ENCODE data around the gene PRPF18.

PRPF18 gene

DNA sequence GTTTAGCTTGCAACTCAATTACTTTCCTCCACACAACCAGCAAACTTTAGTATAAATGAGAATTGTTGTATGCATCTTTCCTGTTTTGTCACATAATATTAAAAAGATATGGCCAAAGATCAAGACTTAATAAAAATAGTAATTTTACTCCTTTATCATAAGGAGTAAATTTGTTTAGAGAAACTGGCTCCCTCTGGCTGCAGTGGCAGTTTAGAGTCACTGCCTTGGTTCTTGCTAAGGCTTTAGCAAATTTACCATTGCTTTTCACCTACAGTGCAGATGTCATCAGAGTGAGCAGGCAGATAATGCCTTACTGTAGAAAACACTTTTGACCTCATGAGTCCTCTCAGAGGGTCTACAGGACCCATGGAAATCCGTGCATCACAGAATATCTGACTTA is 2.6 kb downstream of the PRPF18 start:
- Histone ChIP-seq H3K9me3 (no peaks in the 10 kb centered on the region), H3K27me3 (peaks cover 8% of the 10 kb centered on the region), H3K4me1 (ENCODE audit: control insufficient read depth in 1 of 2, insufficient read depth in 1 of 2, low read depth in 1 of 2, low read length in 1 of 2) (peaks cover 17 to 31% of the 10 kb centered on the region in 2 experiments), H3K36me3 (peaks cover 10% of the 10 kb centered on the region), H3K27ac (no peak overlapping the region), H3K4me3 (ENCODE audit: low read depth in 1 of 2, low read length in 1 of 2) (no peak overlapping the region)
- TF ChIP-seq, protein P1, sequence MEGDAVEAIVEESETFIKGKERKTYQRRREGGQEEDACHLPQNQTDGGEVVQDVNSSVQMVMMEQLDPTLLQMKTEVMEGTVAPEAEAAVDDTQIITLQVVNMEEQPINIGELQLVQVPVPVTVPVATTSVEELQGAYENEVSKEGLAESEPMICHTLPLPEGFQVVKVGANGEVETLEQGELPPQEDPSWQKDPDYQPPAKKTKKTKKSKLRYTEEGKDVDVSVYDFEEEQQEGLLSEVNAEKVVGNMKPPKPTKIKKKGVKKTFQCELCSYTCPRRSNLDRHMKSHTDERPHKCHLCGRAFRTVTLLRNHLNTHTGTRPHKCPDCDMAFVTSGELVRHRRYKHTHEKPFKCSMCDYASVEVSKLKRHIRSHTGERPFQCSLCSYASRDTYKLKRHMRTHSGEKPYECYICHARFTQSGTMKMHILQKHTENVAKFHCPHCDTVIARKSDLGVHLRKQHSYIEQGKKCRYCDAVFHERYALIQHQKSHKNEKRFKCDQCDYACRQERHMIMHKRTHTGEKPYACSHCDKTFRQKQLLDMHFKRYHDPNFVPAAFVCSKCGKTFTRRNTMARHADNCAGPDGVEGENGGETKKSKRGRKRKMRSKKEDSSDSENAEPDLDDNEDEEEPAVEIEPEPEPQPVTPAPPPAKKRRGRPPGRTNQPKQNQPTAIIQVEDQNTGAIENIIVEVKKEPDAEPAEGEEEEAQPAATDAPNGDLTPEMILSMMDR (IDR thresholded peaks at IDR 0.05): no peak

DNA sequence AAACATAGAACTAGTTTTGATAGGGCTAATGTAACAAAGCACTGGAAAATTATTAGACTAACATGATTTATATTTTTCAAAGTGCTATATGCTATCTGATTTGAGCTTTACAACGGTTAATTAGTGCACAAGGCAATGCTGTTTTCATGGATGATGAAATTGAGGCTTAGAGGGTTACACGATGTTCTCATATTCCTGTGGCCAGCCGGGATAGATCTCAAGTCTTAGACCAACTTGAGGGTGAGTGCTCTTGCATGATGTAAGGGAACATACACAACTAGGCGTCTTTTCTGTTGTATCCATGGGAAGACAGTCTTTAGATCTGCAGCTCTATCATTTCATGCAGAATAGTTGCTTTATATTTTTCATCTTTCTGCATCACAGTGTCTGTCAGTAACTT is 4.1 kb downstream of the PRPF18 start:
- H3K4me1 ChIP-seq (ENCODE audit: control insufficient read depth in 1 of 2, insufficient read depth in 1 of 2, low read depth in 1 of 2, low read length in 1 of 2): peaks cover 17 to 28% of the 10 kb centered on the region in 2 experiments
- no peaks in the 10 kb centered on the region for H3K27me3 ChIP-seq
- H3K4me3 ChIP-seq (ENCODE audit: low read depth in 1 of 2, low read length in 1 of 2): no peak overlapping the region
- no peak overlapping the region for H3K27ac ChIP-seq
- peaks cover 10% of the 10 kb centered on the region for H3K36me3 ChIP-seq
- TF ChIP-seq, protein P1 (IDR thresholded peaks at IDR 0.05): no peak
- H3K9me3 ChIP-seq: no peaks in the 10 kb centered on the region

DNA sequence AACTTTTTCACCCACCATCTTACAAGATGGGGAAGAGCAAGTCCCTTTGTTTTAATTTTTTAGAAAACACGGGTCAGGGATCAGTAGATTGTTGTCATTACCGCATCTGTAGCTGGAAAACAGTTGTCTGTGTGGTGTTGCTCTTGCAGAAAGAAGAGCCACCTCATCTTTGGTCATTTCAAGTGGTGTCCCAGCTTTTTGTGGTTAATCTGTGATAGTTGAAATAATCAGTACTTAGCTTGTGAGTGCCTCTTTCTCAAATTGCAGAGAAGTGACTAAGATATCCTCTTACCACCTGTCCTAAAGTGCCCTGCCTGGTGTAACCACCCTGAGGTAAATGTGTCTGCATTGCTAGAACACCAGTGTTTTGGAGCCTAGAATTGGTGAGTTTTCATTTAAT is 5.5 kb downstream of the PRPF18 start:
- TF ChIP-seq, protein P1 (IDR thresholded peaks at IDR 0.05): no peak
- Histone ChIP-seq H3K4me3 (ENCODE audit: low read depth in 1 of 2, low read length in 1 of 2) (no peak overlapping the region), H3K36me3 (peaks cover 10% of the 10 kb centered on the region), H3K4me1 (ENCODE audit: control insufficient read depth in 1 of 2, insufficient read depth in 1 of 2, low read depth in 1 of 2, low read length in 1 of 2) (peaks cover 7 to 17% of the 10 kb centered on the region in 2 experiments), H3K27ac (no peak overlapping the region), H3K9me3 (no peaks in the 10 kb centered on the region), H3K27me3 (no peaks in the 10 kb centered on the region)

DNA sequence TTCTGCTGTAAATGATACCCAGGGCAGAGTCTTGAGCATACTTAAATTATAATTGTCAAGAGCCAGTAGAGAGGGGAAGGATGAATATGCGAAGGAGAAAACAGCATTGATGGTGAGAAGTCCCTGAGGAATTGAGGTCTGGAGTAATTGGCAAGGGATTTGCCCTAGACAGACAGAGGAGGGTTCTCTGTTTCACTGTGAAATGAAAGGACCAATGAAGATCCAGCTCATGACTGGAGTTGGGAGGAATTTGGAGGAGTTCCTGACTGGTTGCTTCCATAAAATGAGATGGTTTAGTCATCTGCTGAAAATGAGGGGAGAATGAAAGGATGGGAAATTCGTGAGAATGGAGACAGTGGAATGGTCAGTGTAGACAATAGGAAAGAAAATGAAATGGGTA is 6.8 kb downstream of the PRPF18 start:
- H3K36me3 ChIP-seq: peaks cover 17% of the 10 kb centered on the region
- peaks cover 0 to 7% of the 10 kb centered on the region in 2 experiments for H3K4me1 ChIP-seq (ENCODE audit: control insufficient read depth in 1 of 2, insufficient read depth in 1 of 2, low read depth in 1 of 2, low read length in 1 of 2)
- H3K9me3 ChIP-seq: no peaks in the 10 kb centered on the region
- H3K27me3 ChIP-seq: no peaks in the 10 kb centered on the region
- no peak overlapping the region for H3K4me3 ChIP-seq (ENCODE audit: low read depth in 1 of 2, low read length in 1 of 2)
- no peak overlapping the region for H3K27ac ChIP-seq
- TF ChIP-seq, protein P1 (IDR thresholded peaks at IDR 0.05): no peak

DNA sequence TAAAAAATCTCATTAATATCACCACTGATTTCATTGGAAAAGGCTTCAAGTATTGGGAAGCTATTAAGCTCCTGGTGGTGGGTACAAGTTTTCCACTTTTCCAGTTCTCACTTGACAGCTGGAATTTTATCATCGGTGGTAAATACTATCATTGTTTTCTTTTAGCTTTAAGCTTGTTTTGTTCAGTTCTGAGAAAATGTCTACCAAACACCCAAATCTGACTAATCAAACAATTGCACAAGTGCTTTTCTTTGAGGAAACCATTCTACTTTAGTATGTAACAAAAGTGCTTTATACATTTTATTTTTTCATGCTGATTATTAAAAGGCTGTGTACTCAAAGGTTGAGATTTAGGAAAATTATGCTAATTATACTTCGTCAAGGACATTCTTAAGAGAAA is 7.9 kb downstream of the PRPF18 start:
- Histone ChIP-seq H3K4me3 (ENCODE audit: low read depth in 1 of 2, low read length in 1 of 2) (no peak overlapping the region), H3K36me3 (peaks cover 18% of the 10 kb centered on the region), H3K27ac (no peak overlapping the region), H3K9me3 (no peaks in the 10 kb centered on the region), H3K27me3 (no peaks in the 10 kb centered on the region), H3K4me1 (ENCODE audit: control insufficient read depth in 1 of 2, insufficient read depth in 1 of 2, low read depth in 1 of 2, low read length in 1 of 2) (peaks cover 0 to under 1% of the 10 kb centered on the region in 2 experiments)
- TF ChIP-seq, protein P1 (IDR thresholded peaks at IDR 0.05): no peak

DNA sequence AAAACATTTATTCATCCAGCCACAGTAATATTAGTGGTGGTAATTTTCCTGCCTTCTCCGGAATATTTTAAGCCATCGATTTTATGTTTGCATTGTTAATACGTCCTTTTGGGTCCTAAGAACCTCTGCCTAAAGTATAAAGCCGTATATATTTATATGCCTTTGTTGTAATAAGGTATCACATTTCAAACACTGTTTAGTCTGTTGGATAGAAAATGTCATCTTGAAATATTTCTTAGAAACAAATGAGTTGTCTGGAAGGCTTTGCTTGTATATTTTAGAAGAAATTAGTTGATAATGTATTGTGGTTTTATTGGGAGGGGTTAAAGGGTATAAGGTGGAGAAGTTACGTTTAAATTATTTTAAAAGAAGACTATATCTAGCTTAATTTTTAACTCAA is 11.1 kb downstream of the PRPF18 start:
- Histone ChIP-seq H3K9me3 (no peaks in the 10 kb centered on the region), H3K27me3 (no peaks in the 10 kb centered on the region), H3K4me1 (ENCODE audit: control insufficient read depth in 1 of 2, insufficient read depth in 1 of 2, low read depth in 1 of 2, low read length in 1 of 2) (no peaks in the 10 kb centered on the region), H3K27ac (no peak overlapping the region), H3K4me3 (ENCODE audit: low read depth in 1 of 2, low read length in 1 of 2) (no peak overlapping the region), H3K36me3 (peaks cover 32% of the 10 kb centered on the region)
- TF ChIP-seq, protein P1 (IDR thresholded peaks at IDR 0.05): no peak
